ENCODE results near the gene DRC3.
A peak's percentile ranks its signal among the peaks of the same experiment; 100 is the strongest.

DRC3 gene

DNA sequence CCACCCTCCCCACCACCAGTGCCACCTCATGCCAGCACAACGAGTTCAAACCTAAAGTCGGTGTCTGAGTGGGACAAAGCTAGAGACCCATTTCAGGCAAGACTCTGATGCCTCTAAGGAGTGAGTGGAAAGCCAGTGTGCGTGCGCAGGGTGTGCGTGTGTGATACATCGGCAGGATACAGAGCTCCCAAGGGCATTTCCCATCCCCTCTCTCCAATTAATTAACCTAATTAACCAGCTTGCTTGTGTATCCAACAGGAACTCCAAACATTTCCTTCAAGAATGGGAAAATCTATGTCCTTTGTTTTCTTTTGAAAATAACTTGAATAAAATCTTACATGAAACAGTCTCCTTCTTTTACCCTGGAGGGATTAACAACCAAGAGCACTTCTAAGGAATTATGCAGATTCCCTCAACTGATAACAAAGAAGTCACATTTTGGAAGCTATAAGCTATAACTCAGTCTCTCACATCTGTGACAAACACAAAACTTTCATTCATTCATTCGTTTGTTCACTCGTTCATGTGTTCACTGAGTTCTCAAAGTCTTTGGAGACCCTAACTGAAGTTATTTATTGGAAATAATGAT, 56.4 kb downstream of the DRC3 start:
- H3K4me3 ChIP-seq (ENCODE audit: low read depth, low read length) = no peak overlapping the region
- peak overlapping the region; percentile 23 for H2AFZ ChIP-seq
- H3K79me2 ChIP-seq = peaks cover 34% of the 10 kb centered on the region
- H3K27ac ChIP-seq = no peak overlapping the region
- TF ChIP-seq, protein P1, sequence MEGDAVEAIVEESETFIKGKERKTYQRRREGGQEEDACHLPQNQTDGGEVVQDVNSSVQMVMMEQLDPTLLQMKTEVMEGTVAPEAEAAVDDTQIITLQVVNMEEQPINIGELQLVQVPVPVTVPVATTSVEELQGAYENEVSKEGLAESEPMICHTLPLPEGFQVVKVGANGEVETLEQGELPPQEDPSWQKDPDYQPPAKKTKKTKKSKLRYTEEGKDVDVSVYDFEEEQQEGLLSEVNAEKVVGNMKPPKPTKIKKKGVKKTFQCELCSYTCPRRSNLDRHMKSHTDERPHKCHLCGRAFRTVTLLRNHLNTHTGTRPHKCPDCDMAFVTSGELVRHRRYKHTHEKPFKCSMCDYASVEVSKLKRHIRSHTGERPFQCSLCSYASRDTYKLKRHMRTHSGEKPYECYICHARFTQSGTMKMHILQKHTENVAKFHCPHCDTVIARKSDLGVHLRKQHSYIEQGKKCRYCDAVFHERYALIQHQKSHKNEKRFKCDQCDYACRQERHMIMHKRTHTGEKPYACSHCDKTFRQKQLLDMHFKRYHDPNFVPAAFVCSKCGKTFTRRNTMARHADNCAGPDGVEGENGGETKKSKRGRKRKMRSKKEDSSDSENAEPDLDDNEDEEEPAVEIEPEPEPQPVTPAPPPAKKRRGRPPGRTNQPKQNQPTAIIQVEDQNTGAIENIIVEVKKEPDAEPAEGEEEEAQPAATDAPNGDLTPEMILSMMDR (IDR thresholded peaks at IDR 0.05) = no peak
- no peaks in the 10 kb centered on the region for H3K9me3 ChIP-seq (ENCODE audit: control insufficient read depth, low read length)
- no peaks in the 10 kb centered on the region for H3K36me3 ChIP-seq (ENCODE audit: control insufficient read depth, insufficient read depth, low read length)
- peaks cover 18% of the 10 kb centered on the region for H3K4me1 ChIP-seq
- H3K4me2 ChIP-seq (ENCODE audit: low read length) = no peak overlapping the region
- H3K27me3 ChIP-seq (ENCODE audit: control insufficient read depth, insufficient read depth, low read length) = no peaks in the 10 kb centered on the region
- H3K9ac ChIP-seq = no peak overlapping the region

DNA sequence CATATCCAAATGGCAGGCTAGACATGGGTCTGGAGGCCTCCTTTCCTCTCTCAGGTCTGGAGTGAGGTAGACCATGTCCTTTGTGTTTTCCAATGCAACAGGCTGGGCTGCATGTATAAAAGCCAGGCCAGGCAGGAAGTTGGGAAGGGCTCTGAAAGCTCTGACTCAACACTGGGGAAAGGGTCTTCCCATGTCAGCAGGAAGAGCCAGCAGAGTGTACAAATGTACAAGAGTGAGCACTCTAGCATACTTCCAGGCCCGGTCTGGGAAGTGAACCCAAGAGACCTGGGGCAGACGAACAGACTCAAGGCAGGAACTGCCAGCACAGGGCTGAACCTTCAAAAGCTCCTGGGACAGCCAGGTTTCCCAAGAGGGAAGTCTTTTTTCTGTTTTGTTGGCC, 59.3 kb downstream of the DRC3 start:
- no peak overlapping the region for H3K4me2 ChIP-seq (ENCODE audit: low read length)
- no peak overlapping the region for H3K27ac ChIP-seq
- no peak overlapping the region for H3K9ac ChIP-seq
- H3K4me1 ChIP-seq = peaks cover 11% of the 10 kb centered on the region
- H3K4me3 ChIP-seq (ENCODE audit: low read depth, low read length) = no peak overlapping the region
- H3K9me3 ChIP-seq (ENCODE audit: control insufficient read depth, low read length) = no peaks in the 10 kb centered on the region
- TF ChIP-seq, protein P1 (IDR thresholded peaks at IDR 0.05) = no peak
- no peaks in the 10 kb centered on the region for H3K36me3 ChIP-seq (ENCODE audit: control insufficient read depth, insufficient read depth, low read length)
- H3K79me2 ChIP-seq = peaks cover 31% of the 10 kb centered on the region
- H2AFZ ChIP-seq = no peak overlapping the region
- no peaks in the 10 kb centered on the region for H3K27me3 ChIP-seq (ENCODE audit: control insufficient read depth, insufficient read depth, low read length)

DNA sequence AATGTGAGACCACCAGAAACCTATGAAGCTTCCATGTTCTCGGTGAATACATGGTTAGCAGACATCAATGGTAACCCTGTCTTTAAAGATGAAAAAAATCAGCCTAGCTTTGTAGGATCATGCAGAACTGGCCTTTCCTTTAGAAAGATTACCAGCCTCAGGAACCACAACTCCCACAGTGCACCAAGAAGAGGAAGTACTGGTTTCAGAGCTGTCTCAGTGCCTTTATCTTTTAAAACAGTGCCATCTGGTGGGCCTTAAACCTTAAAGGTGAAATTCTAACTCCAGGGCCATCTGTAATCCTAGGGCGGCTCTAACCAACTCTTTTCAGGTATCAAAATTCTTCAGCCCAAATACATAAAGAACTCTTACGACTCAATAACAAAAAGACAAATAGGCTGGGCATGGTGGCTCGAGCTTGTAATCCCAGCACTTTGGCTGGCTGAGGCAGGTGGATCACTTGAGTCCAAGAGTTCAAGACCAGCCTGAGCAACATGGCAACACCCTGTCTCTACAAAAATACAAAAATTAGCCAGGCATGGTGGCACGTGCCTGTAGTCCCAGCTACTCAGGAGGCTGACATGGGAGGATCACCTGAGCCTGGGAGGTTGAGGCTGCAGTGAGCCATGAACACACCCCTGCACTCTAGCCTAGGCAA, 60.9 kb downstream of the DRC3 start:
- H3K27ac ChIP-seq = no peak overlapping the region
- TF ChIP-seq, protein P1 (IDR thresholded peaks at IDR 0.05) = peak; percentile 72

DNA sequence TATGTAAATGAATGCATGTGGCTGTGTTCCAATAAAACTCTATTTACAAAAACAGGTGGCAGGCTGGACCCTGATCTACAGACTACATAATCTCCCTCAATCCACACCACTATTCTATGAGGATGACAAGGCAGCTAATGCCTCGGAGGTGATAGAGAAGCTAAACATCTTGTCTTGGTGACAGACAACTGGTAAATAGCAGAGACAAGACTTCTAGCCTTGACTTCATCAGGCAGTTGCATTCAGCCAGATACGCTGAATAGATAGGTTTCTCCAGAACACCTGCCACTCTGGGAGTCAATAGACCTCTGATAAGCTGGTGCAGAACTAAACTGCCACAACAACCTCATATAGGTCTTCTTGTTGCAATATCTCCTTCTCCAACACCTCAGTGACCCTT, 63.0 kb downstream of the DRC3 start:
- Histone ChIP-seq H3K27me3 (ENCODE audit: control insufficient read depth, insufficient read depth, low read length) (no peaks in the 10 kb centered on the region), H3K79me2 (peaks cover 45% of the 10 kb centered on the region), H3K36me3 (ENCODE audit: control insufficient read depth, insufficient read depth, low read length) (no peaks in the 10 kb centered on the region), H3K27ac (no peak overlapping the region), H3K9ac (no peak overlapping the region), H3K4me2 (ENCODE audit: low read length) (no peak overlapping the region), H2AFZ (no peak overlapping the region), H3K4me1 (peaks cover 14% of the 10 kb centered on the region), H3K4me3 (ENCODE audit: low read depth, low read length) (no peak overlapping the region), H3K9me3 (ENCODE audit: control insufficient read depth, low read length) (no peaks in the 10 kb centered on the region)
- TF ChIP-seq, protein P1 (IDR thresholded peaks at IDR 0.05) = no peak

More for the DNA sequence above, 60.9 kb downstream of the DRC3 start:
- H3K9ac ChIP-seq = no peak overlapping the region
- no peaks in the 10 kb centered on the region for H3K36me3 ChIP-seq (ENCODE audit: control insufficient read depth, insufficient read depth, low read length)
- peaks cover 14% of the 10 kb centered on the region for H3K4me1 ChIP-seq
- no peak overlapping the region for H2AFZ ChIP-seq
- no peaks in the 10 kb centered on the region for H3K9me3 ChIP-seq (ENCODE audit: control insufficient read depth, low read length)
- peaks cover 46% of the 10 kb centered on the region for H3K79me2 ChIP-seq
- H3K27me3 ChIP-seq (ENCODE audit: control insufficient read depth, insufficient read depth, low read length) = no peaks in the 10 kb centered on the region
- no peak overlapping the region for H3K4me2 ChIP-seq (ENCODE audit: low read length)
- H3K4me3 ChIP-seq (ENCODE audit: low read depth, low read length) = no peak overlapping the region

DNA sequence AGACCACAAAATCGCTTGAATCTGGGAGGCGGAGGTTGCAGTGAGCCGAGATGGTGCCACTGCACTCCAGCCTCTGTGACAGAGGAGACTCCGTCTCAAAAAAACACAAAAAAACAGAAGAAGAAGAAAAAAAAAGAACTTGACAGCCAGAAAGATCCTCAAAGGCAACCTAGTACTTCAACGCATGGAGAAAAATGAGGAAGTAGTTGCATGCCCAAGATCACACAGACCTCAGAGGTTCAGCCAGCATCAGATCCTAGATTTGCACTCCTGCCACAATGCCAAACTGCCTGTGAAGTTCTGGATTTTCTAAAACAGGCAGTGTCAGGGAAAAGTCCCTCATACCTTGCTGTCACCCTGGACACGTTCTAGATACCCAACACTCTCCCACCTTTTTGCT, 64.8 kb downstream of the DRC3 start:
- H3K9ac ChIP-seq = no peak overlapping the region
- H3K9me3 ChIP-seq (ENCODE audit: control insufficient read depth, low read length) = no peaks in the 10 kb centered on the region
- no peaks in the 10 kb centered on the region for H3K27me3 ChIP-seq (ENCODE audit: control insufficient read depth, insufficient read depth, low read length)
- no peak overlapping the region for H3K4me3 ChIP-seq (ENCODE audit: low read depth, low read length)
- H3K27ac ChIP-seq = no peak overlapping the region
- peaks cover 53% of the 10 kb centered on the region for H3K79me2 ChIP-seq
- no peak overlapping the region for H2AFZ ChIP-seq
- H3K4me1 ChIP-seq = peaks cover 16% of the 10 kb centered on the region
- TF ChIP-seq, protein P1 (IDR thresholded peaks at IDR 0.05) = no peak
- no peaks in the 10 kb centered on the region for H3K36me3 ChIP-seq (ENCODE audit: control insufficient read depth, insufficient read depth, low read length)
- H3K4me2 ChIP-seq (ENCODE audit: low read length) = no peak overlapping the region

Data from parathyroid adenoma (tissue), 2 donors.